GM19463 (cell line): Measurements from ENCODE around the gene CNN1.

Experiments
- ATAC-seq: cut with Tn5 transposase; IDR thresholded peaks from one replicate; pipeline ENCODE4 v1.9.1; 2021; ENCODE audit warnings: mild to moderate bottlenecking, moderate library complexity; ENCODE audit not compliant: unreplicated experiment

The CNN1 gene

GRCh38 chr19:11538232-11539036 lies at the start of gene CNN1:
TSS of gene CNN1 (plus strand) at chr19:11538851. CDS start at chr19:11538928, 77 bp downstream.
- no peak for ATAC-seq

- no peak for ATAC-seq
Observed at GRCh38 chr19:11489378-11489777, 49.3 kb upstream of the CNN1 start.

- ATAC-seq: no peak
Observed at GRCh38 chr19:11494634-11495285, 43.9 kb upstream of the CNN1 start.

GRCh38 chr19:11495481-11495880 lies 43.2 kb upstream of the CNN1 start:
- ATAC-seq: no peak

- ATAC-seq: no peak
Observed at GRCh38 chr19:11495885-11496284, 42.8 kb upstream of the CNN1 start.

GRCh38 chr19:11496391-11497163 lies 42.1 kb upstream of the CNN1 start:
- ATAC-seq: no peak

GRCh38 chr19:11499220-11499726 lies 39.4 kb upstream of the CNN1 start:
- no peak for ATAC-seq

- no peak for ATAC-seq
Observed at GRCh38 chr19:11499890-11500420, 38.7 kb upstream of the CNN1 start.

GRCh38 chr19:11504502-11505031 lies 34.1 kb upstream of the CNN1 start:
- no peak for ATAC-seq

GRCh38 chr19:11505032-11505503 lies 33.6 kb upstream of the CNN1 start:
- ATAC-seq: peak; percentile 96

GRCh38 chr19:11505504-11506100 lies 33.0 kb upstream of the CNN1 start, which contains the start of gene ZNF653:
TSS of gene ZNF653 (minus strand) at chr19:11505839. CDS start at chr19:11505786, 53 bp downstream.
- peak; percentile 47 for ATAC-seq

GRCh38 chr19:11506101-11506555 lies 32.5 kb upstream of the CNN1 start:
- ATAC-seq: no peak

GRCh38 chr19:11506967-11507366 lies 31.7 kb upstream of the CNN1 start:
- no peak for ATAC-seq

- ATAC-seq: no peak
Observed at GRCh38 chr19:11507370-11508078, 31.1 kb upstream of the CNN1 start.

GRCh38 chr19:11510444-11510843 lies 28.2 kb upstream of the CNN1 start:
- ATAC-seq: no peak

- ATAC-seq: no peak
Observed at GRCh38 chr19:11513946-11514345, 24.7 kb upstream of the CNN1 start.

- ATAC-seq: no peak
Observed at GRCh38 chr19:11519138-11519537, 19.5 kb upstream of the CNN1 start.

- ATAC-seq: peak; percentile 99
Observed at GRCh38 chr19:11528551-11529341, 9.9 kb upstream of the CNN1 start, which contains the start of gene ECSIT. TSS of gene ECSIT (minus strand) at chr19:11529134. CDS start at chr19:11519170, 9,964 bp downstream.

- no peak for ATAC-seq
Observed at GRCh38 chr19:11530432-11530831, 8.2 kb upstream of the CNN1 start.
